Gastroesophageal sphincter (tissue), 3 donors: ENCODE results near the gene PRKG1.

Source experiments
- POLR2A ChIP-seq, 2 donors: fragments of 450-650 bp; IDR thresholded peaks; one replicate each; pipeline ENCODE4 v1.6.1; 2017; ENCODE audit warnings: antibody characterized with exemption in 2 of 2, mild to moderate bottlenecking in 2 of 2, moderate library complexity in 1 of 2
- TF ChIP-seq, protein P1 (sequence below), 4 experiments: fragments of 200-600 bp in 2 of 4; fragments of 450-650 bp in 2 of 4; sonication (generic) in 1 of 4; IDR thresholded peaks; one replicate each; pipeline ENCODE4 v1.5.1; 2017 to 2019; ENCODE audit warnings: antibody characterized with exemption in 4 of 4, mild to moderate bottlenecking in 2 of 4, moderate library complexity in 2 of 4

GRCh38 chr10:52220947-52221346, 1146.7 kb downstream of the PRKG1 start:
- TF ChIP-seq POLR2A (IDR thresholded peaks at IDR 0.05), result no peak
- TF ChIP-seq, protein P1, sequence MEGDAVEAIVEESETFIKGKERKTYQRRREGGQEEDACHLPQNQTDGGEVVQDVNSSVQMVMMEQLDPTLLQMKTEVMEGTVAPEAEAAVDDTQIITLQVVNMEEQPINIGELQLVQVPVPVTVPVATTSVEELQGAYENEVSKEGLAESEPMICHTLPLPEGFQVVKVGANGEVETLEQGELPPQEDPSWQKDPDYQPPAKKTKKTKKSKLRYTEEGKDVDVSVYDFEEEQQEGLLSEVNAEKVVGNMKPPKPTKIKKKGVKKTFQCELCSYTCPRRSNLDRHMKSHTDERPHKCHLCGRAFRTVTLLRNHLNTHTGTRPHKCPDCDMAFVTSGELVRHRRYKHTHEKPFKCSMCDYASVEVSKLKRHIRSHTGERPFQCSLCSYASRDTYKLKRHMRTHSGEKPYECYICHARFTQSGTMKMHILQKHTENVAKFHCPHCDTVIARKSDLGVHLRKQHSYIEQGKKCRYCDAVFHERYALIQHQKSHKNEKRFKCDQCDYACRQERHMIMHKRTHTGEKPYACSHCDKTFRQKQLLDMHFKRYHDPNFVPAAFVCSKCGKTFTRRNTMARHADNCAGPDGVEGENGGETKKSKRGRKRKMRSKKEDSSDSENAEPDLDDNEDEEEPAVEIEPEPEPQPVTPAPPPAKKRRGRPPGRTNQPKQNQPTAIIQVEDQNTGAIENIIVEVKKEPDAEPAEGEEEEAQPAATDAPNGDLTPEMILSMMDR (IDR thresholded peaks at IDR 0.05), result no peak
